ENCODE measurements around the gene OPN4.
"Not testable (repeated sequence)": the region's sequence is repeated elsewhere in the genome, so short reads cannot be mapped to it uniquely, and the experiment has no call there.

Gene OPN4

GRCh38 chr10:86654411-86655172 is at the start of gene OPN4:
Gene OPN4, plus strand, starts transcription at chr10:86654547. Its CDS starts 237 bp downstream, at chr10:86654784.
- no peaks in the 10 kb centered on the region for H3K27me3 Mint-ChIP-seq
- H3K36me3 Mint-ChIP-seq = no peaks in the 10 kb centered on the region
- H3K4me3 Mint-ChIP-seq = no peak within 1 kb of the TSS
- no peak within 1 kb of the TSS for H3K27ac Mint-ChIP-seq
- no peaks in the 10 kb centered on the region for H3K9me3 Mint-ChIP-seq
- H3K4me1 Mint-ChIP-seq = no peaks in the 10 kb centered on the region

- no peak overlapping the region for H3K4me3 Mint-ChIP-seq
- no peaks in the 10 kb centered on the region for H3K4me1 Mint-ChIP-seq
- H3K27me3 Mint-ChIP-seq = peaks cover 15% of the 10 kb centered on the region
Measured at GRCh38 chr10:86607674-86608073, 46.7 kb upstream of the OPN4 start.

GRCh38 chr10:86609920-86610319 is 44.4 kb upstream of the OPN4 start:
- peaks cover 18% of the 10 kb centered on the region for H3K27me3 Mint-ChIP-seq
- H3K4me1 Mint-ChIP-seq = no peaks in the 10 kb centered on the region
- H3K9me3 Mint-ChIP-seq = peaks cover 6% of the 10 kb centered on the region
- H3K36me3 Mint-ChIP-seq = no peaks in the 10 kb centered on the region
- no peak overlapping the region for H3K27ac Mint-ChIP-seq
- H3K4me3 Mint-ChIP-seq = no peak overlapping the region

More at GRCh38 chr10:86607674-86608073, 46.7 kb upstream of the OPN4 start:
- H3K36me3 Mint-ChIP-seq = no peaks in the 10 kb centered on the region
- H3K9me3 Mint-ChIP-seq = peaks cover 6% of the 10 kb centered on the region
- no peak overlapping the region for H3K27ac Mint-ChIP-seq

- no peaks in the 10 kb centered on the region for H3K36me3 Mint-ChIP-seq
- H3K27me3 Mint-ChIP-seq = peaks cover 18% of the 10 kb centered on the region
- no peak overlapping the region for H3K4me3 Mint-ChIP-seq
- H3K4me1 Mint-ChIP-seq = no peaks in the 10 kb centered on the region
- no peak overlapping the region for H3K27ac Mint-ChIP-seq
- H3K9me3 Mint-ChIP-seq = peaks cover 10% of the 10 kb centered on the region
Measured at GRCh38 chr10:86611386-86611785, 43.0 kb upstream of the OPN4 start.

GRCh38 chr10:86613096-86613495 is 41.3 kb upstream of the OPN4 start:
- no peaks in the 10 kb centered on the region for H3K36me3 Mint-ChIP-seq
- H3K4me3 Mint-ChIP-seq = no peak overlapping the region
- H3K4me1 Mint-ChIP-seq = no peaks in the 10 kb centered on the region
- H3K9me3 Mint-ChIP-seq = peaks cover 7% of the 10 kb centered on the region
- peaks cover 15% of the 10 kb centered on the region for H3K27me3 Mint-ChIP-seq
- no peak overlapping the region for H3K27ac Mint-ChIP-seq

- Mint-ChIP-seq H3K9me3 (peaks cover 4% of the 10 kb centered on the region), H3K4me1 (no peaks in the 10 kb centered on the region), H3K4me3 (no peak overlapping the region), H3K27me3 (peaks cover 12% of the 10 kb centered on the region), H3K36me3 (no peaks in the 10 kb centered on the region), H3K27ac (peak overlapping the region; percentile 46)
Measured at GRCh38 chr10:86613905-86614304, 40.4 kb upstream of the OPN4 start.

- no peaks in the 10 kb centered on the region for H3K4me1 Mint-ChIP-seq
- no peaks in the 10 kb centered on the region for H3K36me3 Mint-ChIP-seq
- peaks cover 11% of the 10 kb centered on the region for H3K27me3 Mint-ChIP-seq
- no peak overlapping the region for H3K4me3 Mint-ChIP-seq
- H3K9me3 Mint-ChIP-seq = peaks cover 4% of the 10 kb centered on the region
- no peak overlapping the region for H3K27ac Mint-ChIP-seq
Measured at GRCh38 chr10:86614853-86615252, 39.5 kb upstream of the OPN4 start.

- not testable (repeated sequence) for H3K27me3 Mint-ChIP-seq, H3K27ac Mint-ChIP-seq
Measured at GRCh38 chr10:86617278-86617677, 37.1 kb upstream of the OPN4 start.

GRCh38 chr10:86628311-86628710 is 26.0 kb upstream of the OPN4 start:
- no peak overlapping the region for H3K4me3 Mint-ChIP-seq
- H3K27ac Mint-ChIP-seq = no peak overlapping the region
- H3K4me1 Mint-ChIP-seq = no peaks in the 10 kb centered on the region
- H3K27me3 Mint-ChIP-seq = peaks cover 24% of the 10 kb centered on the region
- no peaks in the 10 kb centered on the region for H3K9me3 Mint-ChIP-seq
- H3K36me3 Mint-ChIP-seq = no peaks in the 10 kb centered on the region

More at GRCh38 chr10:86617278-86617677, 37.1 kb upstream of the OPN4 start:
- not testable (repeated sequence) for H3K9me3 Mint-ChIP-seq, H3K36me3 Mint-ChIP-seq, H3K4me1 Mint-ChIP-seq, H3K4me3 Mint-ChIP-seq

GRCh38 chr10:86630079-86630478 is 24.3 kb upstream of the OPN4 start:
- no peak overlapping the region for H3K27ac Mint-ChIP-seq
- H3K4me1 Mint-ChIP-seq = no peaks in the 10 kb centered on the region
- no peaks in the 10 kb centered on the region for H3K9me3 Mint-ChIP-seq
- H3K36me3 Mint-ChIP-seq = no peaks in the 10 kb centered on the region
- H3K27me3 Mint-ChIP-seq = peaks cover 31% of the 10 kb centered on the region
- no peak overlapping the region for H3K4me3 Mint-ChIP-seq

GRCh38 chr10:86632009-86632800 is 22.1 kb upstream of the OPN4 start:
- peaks cover 37% of the 10 kb centered on the region for H3K27me3 Mint-ChIP-seq
- H3K4me3 Mint-ChIP-seq = no peak overlapping the region

GRCh38 chr10:86632951-86633350 is 21.4 kb upstream of the OPN4 start:
- Mint-ChIP-seq H3K36me3 (no peaks in the 10 kb centered on the region), H3K4me1 (no peaks in the 10 kb centered on the region), H3K4me3 (no peak overlapping the region), H3K27me3 (peaks cover 37% of the 10 kb centered on the region), H3K9me3 (no peaks in the 10 kb centered on the region), H3K27ac (no peak overlapping the region)

More at GRCh38 chr10:86632009-86632800, 22.1 kb upstream of the OPN4 start:
- Mint-ChIP-seq H3K4me1 (no peaks in the 10 kb centered on the region), H3K27ac (no peak overlapping the region), H3K9me3 (no peaks in the 10 kb centered on the region), H3K36me3 (no peaks in the 10 kb centered on the region)

GRCh38 chr10:86635402-86635801 is 18.9 kb upstream of the OPN4 start:
- Mint-ChIP-seq H3K9me3 (no peaks in the 10 kb centered on the region), H3K4me1 (no peaks in the 10 kb centered on the region), H3K36me3 (no peaks in the 10 kb centered on the region), H3K4me3 (no peak overlapping the region), H3K27ac (no peak overlapping the region), H3K27me3 (peaks cover 38% of the 10 kb centered on the region)

GRCh38 chr10:86636311-86636710 is 18.0 kb upstream of the OPN4 start:
- H3K9me3 Mint-ChIP-seq = no peaks in the 10 kb centered on the region
- H3K27me3 Mint-ChIP-seq = peaks cover 33% of the 10 kb centered on the region
- no peak overlapping the region for H3K4me3 Mint-ChIP-seq
- no peak overlapping the region for H3K27ac Mint-ChIP-seq
- H3K4me1 Mint-ChIP-seq = no peaks in the 10 kb centered on the region
- H3K36me3 Mint-ChIP-seq = no peaks in the 10 kb centered on the region

- no peak overlapping the region for H3K4me3 Mint-ChIP-seq
- H3K27me3 Mint-ChIP-seq = peaks cover 13% of the 10 kb centered on the region
- peaks cover 10% of the 10 kb centered on the region for H3K4me1 Mint-ChIP-seq
- no peak overlapping the region for H3K27ac Mint-ChIP-seq
- H3K9me3 Mint-ChIP-seq = peaks cover 6% of the 10 kb centered on the region
- peaks cover 2% of the 10 kb centered on the region for H3K36me3 Mint-ChIP-seq
Measured at GRCh38 chr10:86642021-86642420, 12.3 kb upstream of the OPN4 start.

GRCh38 chr10:86642499-86642898 is 11.8 kb upstream of the OPN4 start:
- no peak overlapping the region for H3K4me3 Mint-ChIP-seq
- H3K27me3 Mint-ChIP-seq = peaks cover 12% of the 10 kb centered on the region
- no peak overlapping the region for H3K27ac Mint-ChIP-seq
- peaks cover 2% of the 10 kb centered on the region for H3K36me3 Mint-ChIP-seq
- H3K4me1 Mint-ChIP-seq = peaks cover 10% of the 10 kb centered on the region
- H3K9me3 Mint-ChIP-seq = peaks cover 6% of the 10 kb centered on the region
